Glomerular visceral epithelial cell (primary cell): ENCODE measurements around the gene BID.

ENCODE experiments used
- DNase-seq: peaks from one replicate; pipeline ENCODE4 v3.0.0-alpha.2; 2016; ENCODE audit errors: extremely low spot score

BID gene

GRCh38 chr22:17783773-17784480 is 9.7 kb upstream of the BID start:
- no peak for DNase-seq

GRCh38 chr22:17783312-17783711 is 9.0 kb upstream of the BID start:
- no peak for DNase-seq

- no peak for DNase-seq
Observed at GRCh38 chr22:17782621-17783020, 8.4 kb upstream of the BID start.

- DNase-seq: no peak
Observed at GRCh38 chr22:17782158-17782557, 7.9 kb upstream of the BID start.

- DNase-seq: peak; percentile 89
Observed at GRCh38 chr22:17781319-17782031, 7.2 kb upstream of the BID start.

- no peak for DNase-seq
Observed at GRCh38 chr22:17780741-17781318, 6.6 kb upstream of the BID start.

GRCh38 chr22:17780116-17780740 is 6.0 kb upstream of the BID start:
- no peak for DNase-seq

GRCh38 chr22:17779286-17780115 is 5.2 kb upstream of the BID start:
- DNase-seq: no peak

- no peak for DNase-seq
Observed at GRCh38 chr22:17778412-17778976, 4.2 kb upstream of the BID start.

GRCh38 chr22:17777717-17778044 is 3.4 kb upstream of the BID start:
- DNase-seq: no peak

- no peak for DNase-seq
Observed at GRCh38 chr22:17777005-17777716, 2.9 kb upstream of the BID start.

GRCh38 chr22:17775781-17776465 is 1.7 kb upstream of the BID start:
- no peak for DNase-seq

- DNase-seq: no peak
Observed at GRCh38 chr22:17774926-17775685, 837 bp upstream of the BID start.

- DNase-seq: peak; percentile 56
Observed at GRCh38 chr22:17773606-17774205, 563 bp downstream of the BID start.

GRCh38 chr22:17772958-17773605 is 1.2 kb downstream of the BID start:
- peak; percentile 61 for DNase-seq

- DNase-seq: peak; percentile 46
Observed at GRCh38 chr22:17772249-17772957, 1.9 kb downstream of the BID start.

GRCh38 chr22:17770180-17771077 is 3.8 kb downstream of the BID start:
- DNase-seq: no peak
